Kidney epithelial cell (primary cell): ENCODE data around the gene RIN3. TPM values are rescaled to one million over a fixed set of nuclear protein-coding genes. Genes with fewer than 3 reads are reported as not detected.

Experiments
- DNase-seq: peaks from one replicate; pipeline ENCODE4 v3.0.0-alpha.2; 2010; ENCODE audit warnings: low read depth
- H3K27me3 ChIP-seq: 2 replicates; pipeline ENCODE4 v1.6.0; 2011; ENCODE audit warnings: low read length; ENCODE audit not compliant: control insufficient read depth, insufficient read depth
- H3K36me3 ChIP-seq: 2 replicates; pipeline ENCODE4 v1.5.1; 2011; ENCODE audit warnings: low read length; ENCODE audit not compliant: control insufficient read depth, insufficient read depth
- H3K4me3 ChIP-seq: 2 replicates; pipeline ENCODE4 v1.5.1; 2011; ENCODE audit warnings: low read depth, mild to moderate bottlenecking, control low read depth, low read length
- total RNA-seq: library from RNA; depleted of rRNA; stranded (reverse); fragments of >200 nt; gene quantifications from 2 replicates; pipeline ENCODE4 v1.2.3, GENCODE V29; 2015
- TF ChIP-seq, protein P1 (sequence below): IDR thresholded peaks from 2 replicates; pipeline ENCODE4 v1.5.1; 2011; ENCODE audit warnings: mild to moderate bottlenecking, moderate library complexity, low read length, control low read depth, inconsistent platforms; ENCODE audit not compliant: insufficient read depth, poor library complexity, severe bottlenecking

RIN3 gene
- total RNA-seq, 1 donor from 2014 or later: 6.0 TPM

DNA sequence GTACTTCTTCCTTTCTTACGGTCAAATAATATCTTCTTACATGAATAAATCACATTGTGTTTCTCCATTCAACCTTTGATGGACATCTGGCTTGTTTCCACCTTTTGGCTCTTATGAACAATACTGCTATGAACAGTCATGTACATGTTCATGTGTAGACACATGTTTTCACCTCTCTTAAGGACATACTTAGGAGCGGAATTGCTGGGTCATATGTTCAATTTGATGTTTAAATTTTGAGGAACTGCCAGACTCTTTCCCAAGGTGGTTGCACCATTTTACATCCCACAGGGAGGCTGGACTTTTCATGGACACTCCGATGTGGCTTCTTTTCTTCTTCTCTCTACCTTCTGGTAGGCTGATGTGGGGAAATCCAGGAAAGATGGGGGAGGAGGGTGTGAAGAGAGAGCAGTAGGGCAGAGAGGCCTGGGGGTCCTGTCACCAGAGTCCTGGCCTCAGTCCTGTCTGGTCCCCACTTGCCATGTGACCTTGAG lies 218.1 kb downstream of the RIN3 start:
- DNase-seq: no peak
- no peak overlapping the region for H3K4me3 ChIP-seq
- TF ChIP-seq, protein P1, sequence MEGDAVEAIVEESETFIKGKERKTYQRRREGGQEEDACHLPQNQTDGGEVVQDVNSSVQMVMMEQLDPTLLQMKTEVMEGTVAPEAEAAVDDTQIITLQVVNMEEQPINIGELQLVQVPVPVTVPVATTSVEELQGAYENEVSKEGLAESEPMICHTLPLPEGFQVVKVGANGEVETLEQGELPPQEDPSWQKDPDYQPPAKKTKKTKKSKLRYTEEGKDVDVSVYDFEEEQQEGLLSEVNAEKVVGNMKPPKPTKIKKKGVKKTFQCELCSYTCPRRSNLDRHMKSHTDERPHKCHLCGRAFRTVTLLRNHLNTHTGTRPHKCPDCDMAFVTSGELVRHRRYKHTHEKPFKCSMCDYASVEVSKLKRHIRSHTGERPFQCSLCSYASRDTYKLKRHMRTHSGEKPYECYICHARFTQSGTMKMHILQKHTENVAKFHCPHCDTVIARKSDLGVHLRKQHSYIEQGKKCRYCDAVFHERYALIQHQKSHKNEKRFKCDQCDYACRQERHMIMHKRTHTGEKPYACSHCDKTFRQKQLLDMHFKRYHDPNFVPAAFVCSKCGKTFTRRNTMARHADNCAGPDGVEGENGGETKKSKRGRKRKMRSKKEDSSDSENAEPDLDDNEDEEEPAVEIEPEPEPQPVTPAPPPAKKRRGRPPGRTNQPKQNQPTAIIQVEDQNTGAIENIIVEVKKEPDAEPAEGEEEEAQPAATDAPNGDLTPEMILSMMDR: no peak
- H3K36me3 ChIP-seq: peaks cover 2% of the 10 kb centered on the region
- H3K27me3 ChIP-seq: no peaks in the 10 kb centered on the region

DNA sequence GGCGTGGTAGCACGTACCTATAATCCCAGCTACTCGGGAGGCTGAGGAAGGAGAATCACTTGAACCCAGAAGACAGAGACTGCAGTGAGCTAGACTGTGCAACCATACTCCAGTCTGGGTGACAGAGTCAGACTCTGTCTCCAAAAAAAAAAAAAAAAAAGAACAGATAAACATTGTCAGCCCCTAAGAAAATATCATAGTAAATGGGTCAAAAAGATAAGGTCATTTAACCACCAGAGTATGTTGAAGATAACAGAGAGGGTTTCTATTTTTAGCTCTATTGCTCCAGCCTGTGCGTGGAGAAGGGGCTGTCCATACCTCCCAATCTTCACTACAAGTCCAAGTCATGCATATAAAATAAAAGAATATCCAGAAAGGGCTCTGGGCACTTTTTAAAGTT lies 219.4 kb downstream of the RIN3 start:
- H3K27me3 ChIP-seq: no peaks in the 10 kb centered on the region
- TF ChIP-seq, protein P1: no peak
- H3K36me3 ChIP-seq: peaks cover 2% of the 10 kb centered on the region
- DNase-seq: no peak
- H3K4me3 ChIP-seq: no peak overlapping the region

DNA sequence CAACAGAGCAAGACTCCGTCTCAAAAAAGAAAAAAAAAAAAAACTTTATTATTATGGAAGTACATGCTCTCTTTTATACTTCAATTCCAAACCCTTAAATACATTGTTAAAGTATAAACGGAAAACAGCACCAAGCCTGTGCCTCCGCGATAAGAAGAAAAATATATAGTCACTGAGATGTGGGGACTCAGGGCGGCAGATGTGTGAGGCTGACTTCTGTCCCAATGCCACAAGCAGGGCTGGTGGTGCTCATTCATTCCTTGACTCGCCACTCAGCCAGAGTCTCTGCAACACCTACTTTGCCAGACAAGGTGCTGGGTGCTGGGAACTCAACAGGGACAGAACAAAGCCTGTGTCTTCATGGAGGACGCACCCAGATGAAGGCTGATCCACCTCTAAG lies 221.0 kb downstream of the RIN3 start:
- Histone ChIP-seq H3K27me3 (no peaks in the 10 kb centered on the region), H3K36me3 (peaks cover 2% of the 10 kb centered on the region), H3K4me3 (no peak overlapping the region)
- no peak for DNase-seq
- TF ChIP-seq, protein P1: no peak

DNA sequence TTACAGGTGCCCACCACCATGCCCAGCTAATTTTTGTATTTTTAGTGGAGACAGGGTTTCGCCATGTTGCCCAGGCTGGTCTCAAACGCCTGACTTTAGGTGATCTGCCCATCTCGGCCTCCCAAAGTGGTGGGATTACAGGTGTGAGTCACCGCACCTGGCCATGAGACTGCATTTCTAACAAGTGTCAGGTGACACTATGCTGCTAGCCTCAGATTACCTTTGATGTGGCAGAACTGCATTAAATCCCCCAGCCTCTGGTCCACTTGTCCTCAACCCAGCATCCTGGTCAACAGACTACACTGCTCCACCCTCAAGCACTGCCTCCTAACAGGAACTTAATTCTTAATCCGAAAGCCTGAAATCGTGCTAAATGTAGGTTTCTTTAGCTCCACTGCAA lies 221.8 kb downstream of the RIN3 start:
- DNase-seq: no peak
- Histone ChIP-seq H3K36me3 (peaks cover 2% of the 10 kb centered on the region), H3K4me3 (no peak overlapping the region), H3K27me3 (no peaks in the 10 kb centered on the region)
- TF ChIP-seq, protein P1: no peak

DNA sequence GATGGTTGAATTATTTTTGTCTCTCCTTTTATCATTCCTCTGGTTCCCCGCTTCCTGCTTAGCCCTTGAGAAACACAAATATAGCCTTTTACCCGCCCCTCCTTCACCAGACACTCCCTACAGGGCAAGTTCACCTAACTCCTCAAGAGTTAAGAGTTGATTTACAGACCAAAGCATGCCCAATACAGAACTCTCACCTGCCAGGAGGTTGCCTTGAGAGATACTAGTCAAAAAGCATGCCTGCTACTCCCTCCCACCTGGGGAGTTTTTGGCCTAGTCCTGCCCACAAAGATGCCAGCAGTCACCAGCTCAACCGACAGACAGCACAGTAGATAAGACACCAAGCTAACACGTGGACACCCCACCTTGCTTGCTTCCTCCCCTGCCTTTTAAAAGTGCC lies 223.6 kb downstream of the RIN3 start:
- no peak for DNase-seq
- peaks cover under 1% of the 10 kb centered on the region for H3K36me3 ChIP-seq
- TF ChIP-seq, protein P1: no peak
- H3K27me3 ChIP-seq: no peaks in the 10 kb centered on the region
- H3K4me3 ChIP-seq: no peak overlapping the region

DNA sequence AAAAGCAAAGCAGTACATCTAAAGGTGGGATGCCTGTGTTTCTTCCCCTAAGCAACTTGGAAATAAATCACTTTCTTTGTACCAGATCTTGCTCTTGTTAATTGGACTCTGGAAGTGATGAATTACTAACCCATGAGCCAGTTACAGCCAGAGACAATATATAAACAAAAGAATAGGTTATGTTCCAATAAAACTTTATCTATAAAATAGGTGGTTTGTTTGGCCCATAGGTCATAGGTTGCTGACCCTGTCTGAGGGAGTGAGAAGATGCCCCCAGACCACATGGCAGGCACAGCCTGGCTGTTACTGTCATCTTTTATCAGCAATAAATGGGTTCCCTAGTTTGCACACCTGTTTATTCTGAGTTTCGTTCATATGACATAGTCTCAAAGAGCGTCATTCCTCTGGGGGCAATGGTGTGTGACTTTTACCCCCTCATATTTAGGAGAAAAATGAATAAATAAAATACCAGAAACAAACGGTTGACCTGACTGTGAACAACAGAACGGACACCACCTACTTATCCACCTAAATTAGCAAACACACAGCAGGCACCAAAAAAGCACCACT lies 224.1 kb downstream of the RIN3 start:
- H3K36me3 ChIP-seq: no peaks in the 10 kb centered on the region
- TF ChIP-seq, protein P1: no peak
- H3K27me3 ChIP-seq: no peaks in the 10 kb centered on the region

More for the DNA sequence above, 224.1 kb downstream of the RIN3 start:
- no peak overlapping the region for H3K4me3 ChIP-seq
- no peak for DNase-seq
